ENCODE data around the gene ANXA2R. TPM values are rescaled to one million over a fixed set of nuclear protein-coding genes. Genes with fewer than 3 reads are reported as not detected.

ANXA2R gene
- total RNA-seq, 1 donor: 3.0 TPM

DNA sequence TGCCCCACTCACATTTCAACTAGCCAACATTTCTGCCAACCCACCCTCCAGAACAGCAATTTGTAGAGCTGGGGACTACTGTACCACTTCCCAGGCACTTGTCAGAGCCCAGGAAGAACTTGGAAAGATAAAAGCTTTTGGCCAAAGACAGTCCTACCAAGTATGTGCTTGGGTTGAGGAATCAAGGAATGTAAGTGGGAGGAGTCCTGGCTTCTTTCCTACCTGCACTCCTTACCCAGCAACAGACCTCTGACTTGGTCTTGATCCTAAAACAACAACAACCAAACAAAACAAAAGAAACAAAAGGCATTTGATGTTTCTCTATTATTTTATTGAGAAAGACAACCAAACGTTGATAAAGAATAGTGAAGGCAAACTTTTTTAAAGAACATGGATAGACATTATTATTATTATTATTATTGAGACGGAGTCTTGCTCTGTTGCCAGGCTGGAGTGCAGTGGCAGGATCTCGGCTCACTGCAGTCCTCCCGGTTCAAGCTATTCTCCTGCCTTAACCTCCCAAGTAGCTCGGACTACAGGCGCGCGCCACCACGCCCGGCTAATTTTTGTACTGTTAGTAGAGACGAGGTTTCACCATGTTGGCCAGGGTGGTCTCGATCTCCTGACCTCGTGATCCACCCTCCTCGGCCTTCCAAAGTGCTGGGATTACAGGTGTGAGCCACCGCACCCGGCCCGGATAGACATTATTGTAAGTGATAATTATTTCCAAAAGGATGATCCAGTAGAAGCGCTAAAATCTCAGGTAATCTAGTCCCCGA lies 33.5 kb downstream of the ANXA2R start:
- DNase-seq (ENCODE audit: low read depth): peak; percentile 79
- H3K4me3 ChIP-seq (ENCODE audit: low read depth, low read length): no peak overlapping the region
- TF ChIP-seq CTCF (IDR thresholded peaks at IDR 0.05; ENCODE audit: insufficient read depth, low read length): no peak

DNA sequence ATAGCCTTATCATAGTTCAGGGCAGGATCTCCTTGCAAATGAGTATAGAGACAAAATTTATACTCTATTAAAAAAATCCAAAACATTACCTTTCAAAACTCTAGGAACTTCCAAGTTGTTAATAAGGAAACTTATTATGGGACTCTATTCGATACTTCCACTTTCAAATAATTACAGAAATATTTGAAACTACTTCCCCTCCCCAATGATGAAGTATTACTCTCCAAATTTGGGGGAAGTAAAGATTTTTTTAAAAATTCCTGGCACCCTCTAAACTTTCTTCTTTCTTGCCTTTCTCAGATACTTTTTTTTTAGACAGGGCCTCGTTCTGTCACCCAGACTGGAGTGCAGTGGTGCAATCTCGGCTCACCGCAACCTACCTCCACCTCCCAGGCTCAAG lies 35.1 kb downstream of the ANXA2R start:
- no peak overlapping the region for H3K4me3 ChIP-seq (ENCODE audit: low read depth, low read length)
- DNase-seq (ENCODE audit: low read depth): no peak
- no peak for TF ChIP-seq CTCF (IDR thresholded peaks at IDR 0.05; ENCODE audit: insufficient read depth, low read length)

DNA sequence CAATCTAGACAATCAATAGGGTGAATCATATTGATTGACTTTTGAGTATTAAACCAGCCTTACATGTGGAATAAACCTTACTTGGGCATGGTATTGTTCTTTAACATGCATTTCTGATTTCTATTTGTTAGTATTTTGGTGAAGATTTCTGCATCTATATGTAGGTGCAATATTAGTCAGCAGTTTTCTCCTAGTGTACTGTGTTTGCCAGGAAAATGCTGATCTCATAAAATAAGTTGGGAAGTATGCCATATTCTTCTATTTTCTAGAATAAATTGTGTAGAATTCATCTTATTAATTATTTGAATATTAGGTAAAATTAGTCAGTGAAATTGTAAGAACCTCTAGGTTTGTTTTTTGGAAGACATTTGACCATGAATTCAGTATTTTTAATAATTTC lies 38.4 kb downstream of the ANXA2R start:
- H3K4me3 ChIP-seq (ENCODE audit: low read depth, low read length): no peak overlapping the region
- no peak for TF ChIP-seq CTCF (IDR thresholded peaks at IDR 0.05; ENCODE audit: insufficient read depth, low read length)

GRCh38 chr5:43000914-43001313 lies 39.2 kb downstream of the ANXA2R start:
- TF ChIP-seq CTCF (IDR thresholded peaks at IDR 0.05; ENCODE audit: insufficient read depth, low read length): no peak
- no peak for DNase-seq (ENCODE audit: low read depth)

More for the DNA sequence above, 38.4 kb downstream of the ANXA2R start:
- no peak for DNase-seq (ENCODE audit: low read depth)

DNA sequence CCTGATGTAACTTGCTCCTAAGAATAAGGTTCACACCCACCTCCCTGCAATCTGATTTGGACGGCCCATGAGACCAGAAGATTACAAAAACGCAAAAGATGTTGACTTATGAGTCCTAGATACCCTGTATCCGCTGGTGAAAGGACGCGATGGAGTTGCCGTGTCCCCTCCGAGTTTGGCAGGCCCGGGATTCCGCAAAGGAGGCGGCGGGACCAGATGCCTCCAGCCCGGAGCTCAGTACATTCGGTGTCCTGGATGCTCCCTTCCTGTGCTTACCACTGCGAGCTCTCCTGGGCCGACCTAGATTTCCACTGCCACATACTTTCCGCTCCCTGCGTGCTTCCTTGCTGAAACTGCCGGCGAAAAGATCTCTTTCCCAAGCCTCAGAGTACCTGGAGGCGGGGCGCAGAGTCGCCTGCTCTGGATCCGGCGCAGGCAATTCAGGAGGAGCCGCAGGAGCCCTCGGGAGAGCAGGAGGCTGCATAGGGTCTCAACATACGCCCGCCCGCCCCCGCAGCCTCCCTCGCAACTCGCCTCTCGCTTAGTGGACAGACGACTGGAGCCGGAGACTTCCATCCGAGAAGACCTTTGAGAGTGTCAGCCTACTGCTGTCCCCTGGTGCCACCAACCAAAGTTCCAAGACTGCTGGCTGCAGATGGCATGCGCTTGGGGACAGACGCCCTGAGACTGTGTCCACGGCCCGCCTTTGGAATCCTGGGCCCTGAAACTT lies 39.8 kb downstream of the ANXA2R start:
- peak overlapping the region; percentile 49 for H3K4me3 ChIP-seq (ENCODE audit: low read depth, low read length)
- peak; percentile 33 for DNase-seq (ENCODE audit: low read depth)
- TF ChIP-seq CTCF (IDR thresholded peaks at IDR 0.05; ENCODE audit: insufficient read depth, low read length): no peak

More at GRCh38 chr5:43000914-43001313, 39.2 kb downstream of the ANXA2R start:
- H3K4me3 ChIP-seq (ENCODE audit: low read depth, low read length): no peak overlapping the region

DNA sequence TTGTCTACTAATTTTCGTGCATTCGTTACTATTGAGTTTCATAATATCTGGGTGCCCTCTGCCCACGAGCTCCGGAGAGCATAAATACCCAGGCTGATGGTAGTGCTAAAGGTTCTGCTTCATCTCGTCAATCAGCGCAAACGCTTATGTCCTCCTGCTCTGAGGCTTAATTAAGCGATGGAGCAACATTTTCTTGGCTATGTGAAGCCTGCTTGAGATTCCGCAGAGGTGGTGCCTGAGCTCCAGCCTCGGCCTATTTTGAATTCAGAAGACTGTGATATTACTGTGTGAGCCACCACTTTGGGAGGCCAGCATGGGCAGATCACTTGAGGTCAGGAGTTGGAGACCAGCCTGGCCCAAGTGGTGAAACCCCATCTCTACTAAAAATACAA lies 44.8 kb downstream of the ANXA2R start:
- peak overlapping the region; percentile 59 for H3K4me3 ChIP-seq (ENCODE audit: low read depth, low read length)
- peak; percentile 59 for DNase-seq (ENCODE audit: low read depth)
- TF ChIP-seq CTCF (IDR thresholded peaks at IDR 0.05; ENCODE audit: insufficient read depth, low read length): no peak

Measured in fibroblast of the aortic adventitia (primary cell).